H1 (cell line): Measurements from ENCODE around the gene TCERG1L. TPM values are rescaled to one million over a fixed set of nuclear protein-coding genes. Genes with fewer than 3 reads are reported as not detected.

ENCODE experiments used
- CTCF ChIA-PET: fragments of 300-600 bp; sonication (Branson Sonifier 250); formaldehyde crosslinking; loops from one replicate; lab custom pipeline; 2021; ENCODE audit not compliant: partially characterized antibody; lab: Charles Lee
- POLR2A ChIA-PET: fragments of 300-600 bp; sonication (Branson Sonifier 250); formaldehyde crosslinking; loops from one replicate; lab custom pipeline; 2021; ENCODE audit warnings: inconsistent platforms; ENCODE audit not compliant: partially characterized antibody; lab: Charles Lee
- DNase-seq, 2 experiments: peaks; one replicate each; pipeline versions ENCODE4 v3.0.0 to v3.0.0-alpha.2; 2010 to 2022; ENCODE audit warnings: low spot score in 2 of 2, low read depth in 1 of 2, mixed read lengths in 1 of 2
- FAIRE-seq: peaks from 2 replicates; lab custom pipeline; 2011; peaks lifted over from hg19 to GRCh38; lab: Jason Lieb, UNC
- H2AFZ ChIP-seq: 2 replicates; pipeline ENCODE4 v1.8.1; 2012; ENCODE audit warnings: low read length, inconsistent platforms
- H2AK5ac ChIP-seq: 2 replicates; pipeline ENCODE4 v1.6.1; 2013; ENCODE audit warnings: low read depth, low read length
- H2BK120ac ChIP-seq: replicated peaks from 2 replicates; pipeline ENCODE3; 2013; ENCODE audit warnings: low read depth, low read length, inconsistent platforms
- H2BK12ac ChIP-seq: 2 replicates; pipeline ENCODE4 v1.6.1; 2013; ENCODE audit warnings: low read depth, low read length
- H2BK15ac ChIP-seq: 2 replicates; pipeline ENCODE4 v1.6.1; 2013; ENCODE audit warnings: low read length
- H2BK20ac ChIP-seq: 2 replicates; pipeline ENCODE4 v1.6.1; 2013; ENCODE audit warnings: low read length
- H2BK5ac ChIP-seq: 2 replicates; pipeline ENCODE4 v1.6.1; 2013; ENCODE audit warnings: low read depth, low read length
- H3K14ac ChIP-seq: 2 replicates; pipeline ENCODE4 v1.6.1; 2013; ENCODE audit warnings: inconsistent platforms; ENCODE audit not compliant: insufficient read length
- H3K18ac ChIP-seq: 2 replicates; pipeline ENCODE4 v1.6.1; 2013; ENCODE audit warnings: low read length; ENCODE audit errors: extremely low read depth
- H3K23ac ChIP-seq: 2 replicates; pipeline ENCODE4 v1.6.1; 2013; ENCODE audit warnings: inconsistent platforms; ENCODE audit not compliant: insufficient read length
- H3K23me2 ChIP-seq: 2 replicates; pipeline ENCODE4 v1.6.1; 2013; ENCODE audit warnings: low read depth, low read length
- H3K27ac ChIP-seq: 2 replicates; pipeline ENCODE4 v1.6.1; 2011; ENCODE audit warnings: low read depth, low read length, inconsistent platforms
- H3K27me3 ChIP-seq, 4 experiments: replicated peaks in 1 of 4; 1 replicate in 1 of 4; 2 replicates in 3 of 4; pipeline versions ENCODE4 v1.6.1 to v1.8.1; 2011 to 2013; ENCODE audit warnings: low read length in 3 of 4, mild to moderate bottlenecking in 3 of 4, inconsistent platforms in 2 of 4, mixed read lengths in 2 of 4, moderate library complexity in 1 of 4; ENCODE audit not compliant: control insufficient read depth in 3 of 4, insufficient read depth in 3 of 4; ENCODE audit errors: extremely low read depth in 1 of 4
- H3K36me3 ChIP-seq, 4 experiments: 2 replicates each; pipeline versions ENCODE4 v1.6.1 to v1.8.1; 2011 to 2013; ENCODE audit warnings: mild to moderate bottlenecking in 4 of 4, low read length in 3 of 4, moderate library complexity in 2 of 4, control low read depth in 1 of 4, inconsistent platforms in 1 of 4; ENCODE audit not compliant: insufficient read depth in 4 of 4, control insufficient read depth in 2 of 4
- H3K4ac ChIP-seq: replicated peaks from 2 replicates; pipeline ENCODE3; 2013; ENCODE audit warnings: low read length, low read depth, mixed read lengths, inconsistent platforms; ENCODE audit not compliant: insufficient read length
- H3K4me1 ChIP-seq, 4 experiments: replicated peaks in 1 of 4; 1 replicate in 1 of 4; 2 replicates in 3 of 4; pipeline versions ENCODE4 v1.6.1 to v1.8.1; 2011 to 2013; ENCODE audit warnings: low read length in 3 of 4, inconsistent platforms in 2 of 4, mixed read lengths in 1 of 4; ENCODE audit not compliant: insufficient read depth in 4 of 4, control insufficient read depth in 3 of 4
- H3K4me2 ChIP-seq, 2 experiments: 2 replicates each; pipeline versions ENCODE4 v1.6.1 to v1.8.1; 2011 to 2013; ENCODE audit warnings: low read depth in 2 of 2, low read length in 2 of 2, control low read depth in 1 of 2, inconsistent platforms in 1 of 2, mild to moderate bottlenecking in 1 of 2; ENCODE audit not compliant: insufficient read depth in 1 of 2
- H3K4me3 ChIP-seq, 4 experiments: fragments of 200-600, 300-600 bp in 1 of 4; sonication (generic), shearing (Covaris generic), sonication (Bioruptor Twin) in 1 of 4; 2 replicates each; pipeline versions ENCODE4 v1.5.1 to v1.8.1; 2011 to 2016; ENCODE audit warnings: low read length in 4 of 4, low read depth in 3 of 4, control low read depth in 2 of 4, inconsistent platforms in 2 of 4, mild to moderate bottlenecking in 2 of 4, mixed read lengths in 1 of 4, moderate library complexity in 1 of 4; ENCODE audit not compliant: insufficient read depth in 2 of 4; ENCODE audit errors: extremely low read depth in 1 of 4
- H3K56ac ChIP-seq: replicated peaks from 2 replicates; pipeline ENCODE3; 2013; ENCODE audit warnings: low read depth, mild to moderate bottlenecking, mixed read lengths, low read length, inconsistent platforms; ENCODE audit not compliant: insufficient read length
- H3K79me1 ChIP-seq: 2 replicates; pipeline ENCODE4 v1.6.1; 2013; ENCODE audit warnings: low read depth, low read length, control low read depth
- H3K79me2 ChIP-seq, 2 experiments: 2 replicates each; pipeline versions ENCODE4 v1.6.1 to v1.8.1; 2012 to 2013; ENCODE audit warnings: low read length in 2 of 2, mild to moderate bottlenecking in 2 of 2, inconsistent platforms in 1 of 2; ENCODE audit not compliant: insufficient read depth in 2 of 2, control insufficient read depth in 1 of 2
- H3K9ac ChIP-seq, 4 experiments: replicated peaks in 1 of 4; 1 replicate in 1 of 4; 2 replicates in 3 of 4; pipeline versions ENCODE4 v1.6.1 to v1.8.1; 2011 to 2013; ENCODE audit warnings: low read depth in 3 of 4, low read length in 3 of 4, control low read depth in 2 of 4, mild to moderate bottlenecking in 2 of 4, moderate library complexity in 2 of 4, inconsistent platforms in 1 of 4; ENCODE audit errors: extremely low read depth in 1 of 4
- H3K9me3 ChIP-seq, 2 experiments: 2 replicates each; pipeline versions ENCODE4 v1.6.1 to v1.8.1; 2012 to 2013; ENCODE audit warnings: mild to moderate bottlenecking in 2 of 2, moderate library complexity in 2 of 2, control low read depth in 1 of 2, inconsistent platforms in 1 of 2, low read depth in 1 of 2, low read length in 1 of 2, mixed read lengths in 1 of 2; ENCODE audit not compliant: insufficient read depth in 2 of 2
- H4K20me1 ChIP-seq, 2 experiments: replicated peaks in 1 of 2; 2 replicates each; pipeline versions ENCODE3 to v1.8.1; 2011 to 2013; ENCODE audit warnings: inconsistent platforms in 2 of 2, low read length in 2 of 2, mild to moderate bottlenecking in 1 of 2; ENCODE audit not compliant: insufficient read depth in 2 of 2, control insufficient read depth in 1 of 2
- H4K5ac ChIP-seq: 2 replicates; pipeline ENCODE4 v1.6.1; 2013; ENCODE audit warnings: low read length, low read depth, mixed read lengths, inconsistent platforms; ENCODE audit not compliant: insufficient read length
- H4K8ac ChIP-seq: 2 replicates; pipeline ENCODE4 v1.8.0; 2013; ENCODE audit warnings: mild to moderate bottlenecking, moderate library complexity, low read length, inconsistent platforms; ENCODE audit not compliant: insufficient read depth; ENCODE audit errors: extremely low read depth
- H4K91ac ChIP-seq: replicated peaks from 2 replicates; pipeline ENCODE3; 2013; ENCODE audit warnings: low read length, mixed read lengths, inconsistent platforms; ENCODE audit not compliant: insufficient read length
- ATF2 ChIP-seq: IDR thresholded peaks from 2 replicates; pipeline ENCODE4 v1.6.1; 2012; ENCODE audit warnings: low read length, inconsistent platforms
- CEBPB ChIP-seq: IDR thresholded peaks from 2 replicates; pipeline ENCODE4 v1.6.1; 2012; ENCODE audit warnings: low read depth, low read length
- KDM4A ChIP-seq: IDR thresholded peaks from one replicate; pipeline ENCODE4 v1.7.1; 2012; ENCODE audit warnings: low read depth, mild to moderate bottlenecking, moderate library complexity, low read length, inconsistent platforms; ENCODE audit not compliant: severe bottlenecking
- NANOG ChIP-seq: IDR thresholded peaks from 2 replicates; pipeline ENCODE4 v1.6.1; 2011; ENCODE audit warnings: low read length, low read depth, mild to moderate bottlenecking, inconsistent platforms; ENCODE audit not compliant: insufficient read depth, poor library complexity, severe bottlenecking
- NRF1 ChIP-seq: IDR thresholded peaks from 2 replicates; pipeline ENCODE4 v1.6.1; 2011; ENCODE audit warnings: mild to moderate bottlenecking, low read depth, low read length, improper control_type of control experiment
- RAD21 ChIP-seq, 2 experiments: IDR thresholded peaks in 1 of 2; conservative IDR thresholded peaks in 1 of 2; 2 replicates each; pipeline ENCODE4 v1.6.1; 2011; ENCODE audit warnings: low read depth in 2 of 2, low read length in 2 of 2, improper control_type of control experiment in 1 of 2, inconsistent platforms in 1 of 2, mild to moderate bottlenecking in 1 of 2, moderate library complexity in 1 of 2
- SP1 ChIP-seq: IDR thresholded peaks from 2 replicates; pipeline ENCODE4 v1.6.1; 2011; ENCODE audit warnings: low read depth, low read length
- SP2 ChIP-seq: IDR thresholded peaks from 2 replicates; pipeline ENCODE4 v1.6.1; 2012; ENCODE audit warnings: mild to moderate bottlenecking, low read length, inconsistent platforms
- TAF1 ChIP-seq: IDR thresholded peaks from 2 replicates; pipeline ENCODE4 v1.6.1; 2011; ENCODE audit warnings: mild to moderate bottlenecking, low read depth, low read length
- WGBS, 2 experiments: shearing (Covaris generic) in 1 of 2; methylation state at CpG; one replicate each; pipeline versions ENCODE4 v1.1.6 to v1.1.7; 2013 to 2015; ENCODE audit warnings: low lambda C conversion rate in 2 of 2, mixed read lengths in 2 of 2, inconsistent platforms in 1 of 2, low coverage in 1 of 2, missing lambda C conversion rate in 1 of 2; ENCODE audit not compliant: insufficient replicate concordance in 2 of 2, insufficient coverage in 1 of 2, insufficient read length in 1 of 2; ENCODE audit errors: extremely low coverage in 1 of 2, missing lambda C conversion rate in 1 of 2; 5-methylcytosine and 5-hydroxymethylcytosine counted together
- polyA plus RNA-seq, 7 experiments: library from polyadenylated mRNA; depleted of rRNA in 3 of 7; stranded (reverse) in 5 of 7; unstranded in 2 of 7; fragments of >200 nt in 5 of 7; fragments of 200-250 nt in 2 of 7; gene quantifications; 1 replicate in 5 of 7; 2 replicates in 1 of 7; 4 replicates in 1 of 7; pipeline versions ENCODE4 v1.2.1 to v1.2.3, GENCODE V29; 2011 to 2013; ENCODE audit warnings: missing spikeins in 2 of 7, mixed read lengths in 2 of 7
- total RNA-seq: library from RNA; stranded (reverse); fragmentation: NEBNext Ultra II Directional; extraction: Animal tissue kit (Norgen Biotek cat#: 25700); gene quantifications from 2 replicates; pipeline ENCODE4 v1.2.1, GENCODE V29; 2021
- TF ChIP-seq, protein P1 (sequence below), 3 experiments: IDR thresholded peaks; 1 replicate in 2 of 3; 2 replicates in 1 of 3; pipeline versions ENCODE4 v1.5.1 to v1.6.1; 2011; ENCODE audit warnings: low read length in 3 of 3, mild to moderate bottlenecking in 3 of 3, inconsistent platforms in 2 of 3, low read depth in 1 of 3, moderate library complexity in 1 of 3; ENCODE audit not compliant: insufficient read depth in 1 of 3; ENCODE audit errors: control extremely low read depth in 1 of 3

TCERG1L gene
- total and polyA plus RNA-seq, 2 of the 8 experiments (the other 6 are each of a cell fraction or from before 2014, with no cell fraction given), result 3.9 to 6.9 TPM

- H3K9ac ChIP-seq, result no peak overlapping the region
- H2BK5ac ChIP-seq, result no peak overlapping the region
- H3K79me2 ChIP-seq, result no peaks in the 10 kb centered on the region
- no peaks in the 10 kb centered on the region; a peak in 1 of 7 replicates for H3K4me1 ChIP-seq
- no peak overlapping the region for H4K91ac ChIP-seq
- no peaks in the 10 kb centered on the region for H3K23me2 ChIP-seq
- H4K5ac ChIP-seq, result no peak overlapping the region
- no peak overlapping the region for H3K56ac ChIP-seq
- no peaks in the 10 kb centered on the region for H3K9me3 ChIP-seq
- H3K4me3 ChIP-seq, result no peak overlapping the region
- no peaks in the 10 kb centered on the region for H3K27me3 ChIP-seq
- POLR2A ChIA-PET, result no interaction called here
- H2BK15ac ChIP-seq, result no peak overlapping the region
- no peak overlapping the region for H2AFZ ChIP-seq
- H3K36me3 ChIP-seq, result no peaks in the 10 kb centered on the region
- no peak for FAIRE-seq
- no peak overlapping the region for H3K4ac ChIP-seq
- H3K14ac ChIP-seq, result no peak overlapping the region
- H4K20me1 ChIP-seq, result no peaks in the 10 kb centered on the region
- no peak overlapping the region for H3K27ac ChIP-seq
- no peak overlapping the region for H4K8ac ChIP-seq
- CTCF ChIA-PET, result interaction anchor here (1.2 to 1.7 kb wide), 2 partner anchors 27 to 134 kb away, joined by 3 to 5 read pairs; no protein-coding TSS in a partner anchor
- no peak overlapping the region for H2BK12ac ChIP-seq
- H3K79me1 ChIP-seq, result no peaks in the 10 kb centered on the region
- 92% methylated on average over 6 of the region's 6 CpGs; no CpG with 5 or more reads in 1 of the 2 experiments for WGBS, 2 experiments
- no peak overlapping the region for H2AK5ac ChIP-seq
- no peak overlapping the region for H3K18ac ChIP-seq
- H2BK120ac ChIP-seq, result no peak overlapping the region
- no peak overlapping the region for H3K23ac ChIP-seq
- TF ChIP-seq NANOG, result no peak
- TF ChIP-seq TAF1, result no peak
- TF ChIP-seq SP1, result no peak
- TF ChIP-seq CEBPB, result no peak
- no peak for TF ChIP-seq KDM4A
- TF ChIP-seq NRF1, result no peak
- no peak for TF ChIP-seq RAD21 (IDR thresholded peaks at IDR 0.05 in 1 of 2, conservative IDR thresholded peaks at IDR 0.05 in 1 of 2; ENCODE audit: low read depth in 2 of 2, low read length in 2 of 2)
- TF ChIP-seq, protein P1, sequence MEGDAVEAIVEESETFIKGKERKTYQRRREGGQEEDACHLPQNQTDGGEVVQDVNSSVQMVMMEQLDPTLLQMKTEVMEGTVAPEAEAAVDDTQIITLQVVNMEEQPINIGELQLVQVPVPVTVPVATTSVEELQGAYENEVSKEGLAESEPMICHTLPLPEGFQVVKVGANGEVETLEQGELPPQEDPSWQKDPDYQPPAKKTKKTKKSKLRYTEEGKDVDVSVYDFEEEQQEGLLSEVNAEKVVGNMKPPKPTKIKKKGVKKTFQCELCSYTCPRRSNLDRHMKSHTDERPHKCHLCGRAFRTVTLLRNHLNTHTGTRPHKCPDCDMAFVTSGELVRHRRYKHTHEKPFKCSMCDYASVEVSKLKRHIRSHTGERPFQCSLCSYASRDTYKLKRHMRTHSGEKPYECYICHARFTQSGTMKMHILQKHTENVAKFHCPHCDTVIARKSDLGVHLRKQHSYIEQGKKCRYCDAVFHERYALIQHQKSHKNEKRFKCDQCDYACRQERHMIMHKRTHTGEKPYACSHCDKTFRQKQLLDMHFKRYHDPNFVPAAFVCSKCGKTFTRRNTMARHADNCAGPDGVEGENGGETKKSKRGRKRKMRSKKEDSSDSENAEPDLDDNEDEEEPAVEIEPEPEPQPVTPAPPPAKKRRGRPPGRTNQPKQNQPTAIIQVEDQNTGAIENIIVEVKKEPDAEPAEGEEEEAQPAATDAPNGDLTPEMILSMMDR (IDR thresholded peaks at IDR 0.05; ENCODE audit: control extremely low read depth in 1 of 3, insufficient read depth in 1 of 3, low read depth in 1 of 3, low read length in 3 of 3), result no peak
- no peak for TF ChIP-seq SP2
- no peak for TF ChIP-seq ATF2
- H2BK20ac ChIP-seq, result no peak overlapping the region
- DNase-seq, result no peak
- H3K4me2 ChIP-seq, result no peak overlapping the region
Observed at GRCh38 chr10:131215776-131216175, 95.7 kb downstream of the TCERG1L start.
